ENCODE measurements around the gene ANKMY1. TPM values are rescaled to one million over a fixed set of nuclear protein-coding genes. Genes with fewer than 3 reads are reported as not detected.

Gene ANKMY1
- total and polyA plus RNA-seq, 10 donors, result 7.6 to 45.5 (median 29.4) TPM

DNA sequence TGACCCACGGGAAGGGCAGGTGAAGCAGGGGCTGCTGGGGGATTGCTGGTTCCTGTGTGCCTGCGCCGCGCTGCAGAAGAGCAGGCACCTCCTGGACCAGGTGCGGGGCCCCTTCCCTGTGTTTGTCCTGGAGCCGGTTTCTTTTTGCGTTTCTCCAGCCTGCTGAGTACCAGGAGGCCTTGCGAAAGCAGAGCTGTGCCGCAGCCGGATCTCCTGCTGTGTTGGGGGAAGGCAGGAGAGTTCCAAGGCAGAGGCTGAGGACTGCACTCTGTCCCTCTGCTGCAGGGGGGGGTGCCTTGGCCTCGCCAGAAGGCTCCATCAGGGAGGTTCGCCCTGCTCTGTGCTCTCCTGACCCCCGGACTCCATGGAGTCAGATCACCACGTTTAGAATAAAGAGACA, 31.6 kb upstream of the ANKMY1 start:
- Histone ChIP-seq H3K4me3 (peak overlapping the region in 3 of 8 donors; percentile 1 to 96 (median 17)), H3K9me3 (no peaks in the 10 kb centered on the region), H3K4me1 (peaks cover 23 to 64% (median 48%) of the 10 kb centered on the region in 6 donors), H3K27ac (peak overlapping the region in 5 of 8 donors; percentile 59 to 98 (median 95)), H3K36me3 (peaks cover 0 to 54% (median 48%) of the 10 kb centered on the region in 6 donors), H3K27me3 (replicated peaks in 1 of 7) (no peaks in the 10 kb centered on the region)
- TF ChIP-seq POLR2AphosphoS5 (IDR thresholded peaks at IDR 0.05), result peak in 1 of 3 donors; percentile 33
- no peak for TF ChIP-seq POLR2A (IDR thresholded peaks at IDR 0.05)
- 71 to 83% (median 80%) methylated on average over 12 to 14 of the region's 14 CpGs for WGBS, 5 donors
- DNase-seq, result peak; percentile 71
- intact Hi-C loops (cut with DNase I; ENCODE audit: low total_unique reads), result no loop called here

- peaks cover 28 to 71% (median 53%) of the 10 kb centered on the region in 6 donors for H3K4me1 ChIP-seq
- 63 to 72% (median 70%) methylated on average over 4 of the region's 4 CpGs for WGBS, 5 donors
- intact Hi-C loops (cut with DNase I; ENCODE audit: low total_unique reads), result no loop called here
- no peaks in the 10 kb centered on the region for H3K27me3 ChIP-seq (replicated peaks in 1 of 7)
- no peaks in the 10 kb centered on the region for H3K9me3 ChIP-seq
- peaks cover 0 to 47% (median 42%) of the 10 kb centered on the region in 6 donors for H3K36me3 ChIP-seq
- peak overlapping the region in 4 of 8 donors; percentile 1 to 96 (median 49) for H3K4me3 ChIP-seq
- H3K27ac ChIP-seq, result peak overlapping the region in 6 of 8 donors; percentile 26 to 98 (median 80)
- no peak for TF ChIP-seq CTCF (IDR thresholded peaks at IDR 0.05 in 8 of 11, conservative IDR thresholded peaks at IDR 0.05 in 3 of 11)
- TF ChIP-seq POLR2AphosphoS5 (IDR thresholded peaks at IDR 0.05), result no peak
- no peak for TF ChIP-seq POLR2A (IDR thresholded peaks at IDR 0.05)
- DNase-seq, result peak; percentile 52
These were observed 30.9 kb upstream of the ANKMY1 start for GRCh38 chr2:240588669-240589068.

DNA sequence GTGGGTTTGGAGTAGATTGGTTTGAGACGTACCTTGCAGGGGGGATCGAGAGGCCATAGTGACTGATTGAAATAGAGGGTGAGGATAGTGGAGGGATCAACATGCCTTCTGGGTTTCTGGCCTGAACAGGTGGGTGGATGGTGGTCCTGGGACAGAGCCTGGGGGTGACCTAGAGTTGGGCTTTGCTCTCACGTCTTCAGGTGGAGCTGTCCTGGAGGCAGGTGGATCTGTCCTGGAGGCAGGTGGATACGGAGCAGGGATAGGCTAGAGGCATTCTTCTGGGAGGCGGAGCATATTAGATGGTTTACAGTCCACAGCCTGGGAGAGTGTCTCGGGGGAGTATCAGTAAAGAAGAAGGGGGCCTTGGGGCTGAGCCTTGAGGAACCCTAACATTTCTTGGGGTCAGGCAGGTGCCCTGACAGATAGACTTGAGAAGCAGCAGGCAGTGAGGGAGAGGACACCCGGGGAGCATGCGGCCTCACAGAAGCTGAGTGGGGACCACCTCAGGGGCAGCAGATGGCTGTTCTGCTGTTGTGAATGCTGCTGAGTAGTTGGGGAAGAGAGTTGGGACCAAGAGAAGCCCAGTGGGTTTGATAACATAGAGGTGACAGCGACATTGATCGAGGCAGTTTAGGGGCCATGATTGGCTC, 30.3 kb upstream of the ANKMY1 start:
- peak overlapping the region in 6 of 8 donors; percentile 2 to 100 (median 96) for H3K4me3 ChIP-seq
- peak; percentile 42 for DNase-seq
- 79 to 89% (median 88%) methylated on average over 10 of the region's 10 CpGs for WGBS, 5 donors
- H3K4me1 ChIP-seq, result peaks cover 28 to 76% (median 56%) of the 10 kb centered on the region in 6 donors
- peak overlapping the region in 6 of 8 donors; percentile 26 to 98 (median 80) for H3K27ac ChIP-seq
- no peaks in the 10 kb centered on the region for H3K27me3 ChIP-seq (replicated peaks in 1 of 7)
- no peaks in the 10 kb centered on the region for H3K9me3 ChIP-seq
- H3K36me3 ChIP-seq, result peaks cover 0 to 41% (median 36%) of the 10 kb centered on the region in 6 donors
- intact Hi-C loops (cut with DNase I; ENCODE audit: low total_unique reads), result no loop called here
- TF ChIP-seq POLR2A (IDR thresholded peaks at IDR 0.05) (no peak), CTCF (IDR thresholded peaks at IDR 0.05 in 8 of 11, conservative IDR thresholded peaks at IDR 0.05 in 3 of 11) (no peak), POLR2AphosphoS5 (IDR thresholded peaks at IDR 0.05) (no peak)

DNA sequence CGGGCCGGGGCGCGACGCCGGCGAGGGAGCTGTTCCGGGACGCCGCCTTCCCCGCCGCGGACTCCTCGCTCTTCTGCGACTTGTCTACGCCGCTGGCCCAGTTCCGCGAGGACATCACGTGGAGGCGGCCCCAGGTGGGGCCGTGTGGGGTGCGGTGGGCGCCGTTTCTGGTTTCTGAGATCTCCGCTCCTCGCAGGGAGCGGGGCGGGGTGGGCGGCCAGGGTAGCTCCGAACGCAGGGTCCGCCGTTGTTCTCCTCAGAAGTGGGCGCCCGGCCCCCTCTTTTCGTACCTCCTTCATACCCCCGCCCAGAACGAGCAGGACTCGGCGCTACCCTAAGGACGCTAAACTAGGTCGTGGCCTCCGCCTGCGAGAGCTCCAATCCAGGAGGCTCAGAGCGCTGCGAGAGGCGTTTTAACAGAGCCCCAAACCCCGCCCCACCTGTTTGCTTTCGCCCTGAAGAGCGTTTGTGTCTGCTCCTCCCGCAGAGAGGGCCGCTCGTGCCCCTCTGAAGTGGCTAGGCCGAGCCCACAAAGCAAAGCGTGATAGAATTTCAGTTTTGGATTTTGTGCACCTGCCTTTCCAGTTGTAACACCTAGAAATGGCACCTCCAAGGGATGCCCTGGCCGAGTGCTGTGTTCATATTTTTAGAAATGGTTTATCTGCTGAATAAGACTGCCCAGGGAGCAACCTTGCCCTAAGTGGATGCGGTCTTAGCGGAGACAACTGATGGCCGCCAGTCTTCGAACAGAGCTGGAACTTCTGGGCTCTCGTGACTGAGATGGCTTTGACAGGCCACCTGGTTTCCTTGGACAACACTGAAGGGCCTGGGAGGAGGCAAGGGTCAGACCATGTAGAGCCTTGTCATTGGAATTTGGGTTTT, 29.4 kb upstream of the ANKMY1 start:
- Histone ChIP-seq H3K27ac (peak overlapping the region; percentile 94 to 98 (median 97)), H3K4me1 (peaks cover 28 to 86% (median 58%) of the 10 kb centered on the region in 6 donors), H3K4me3 (peak overlapping the region; percentile 89 to 100 (median 96)), H3K27me3 (replicated peaks in 1 of 7) (no peaks in the 10 kb centered on the region), H3K36me3 (peaks cover 0 to 31% (median 27%) of the 10 kb centered on the region in 6 donors), H3K9me3 (no peaks in the 10 kb centered on the region)
- TF ChIP-seq POLR2A (IDR thresholded peaks at IDR 0.05) (no peak), POLR2AphosphoS5 (IDR thresholded peaks at IDR 0.05) (no peak), CTCF (IDR thresholded peaks at IDR 0.05 in 8 of 11, conservative IDR thresholded peaks at IDR 0.05 in 3 of 11) (no peak)
- intact Hi-C loops (cut with DNase I; ENCODE audit: low total_unique reads), result no loop called here
- DNase-seq, result peak; percentile 64
- whole genome bisulfite sequencing, 5 donors, result 4 to 39% (median 7%) methylated on average over 8 to 62 of the region's 62 CpGs

Measured in spleen (tissue), 11 donors.